A673 (cell line): ENCODE data around the gene ARHGEF6. TPM values are rescaled to one million over a fixed set of nuclear protein-coding genes. Genes with fewer than 3 reads are reported as not detected.

ENCODE experiments used
- BruUV-seq: library from RNA; stranded (reverse); fragments of 400-500 nt; replicated peaks from 2 replicates; lab custom pipeline; 2021; lab: Mats Ljungman, UMichigan
- CTCF ChIA-PET: fragments of 300-600 bp; sonication (Branson Sonifier 250); formaldehyde crosslinking; loops from one replicate; lab custom pipeline; 2022; ENCODE audit warnings: antibody characterized with exemption; lab: Charles Lee
- POLR2A ChIA-PET: fragments of 300-600 bp; sonication (Branson Sonifier 250); formaldehyde crosslinking; loops from one replicate; lab custom pipeline; 2022; ENCODE audit warnings: antibody characterized with exemption; ENCODE audit not compliant: low non-redundant PET; lab: Charles Lee
- DNase-seq: peaks from one replicate; pipeline ENCODE4 v3.0.0-alpha.2; 2015; ENCODE audit warnings: low spot score
- H3K27ac ChIP-seq: fragments of 200-600 bp; sonication (generic); 2 replicates; pipeline ENCODE4 v1.5.1; 2016; ENCODE audit warnings: mixed run types, low read depth, mild to moderate bottlenecking, mixed read lengths, antibody characterized with exemption, low read length; ENCODE audit not compliant: poor library complexity, severe bottlenecking
- H3K27me3 ChIP-seq: fragments of 200-600 bp; sonication (generic); replicated peaks from 2 replicates; pipeline ENCODE4 v1.6.1; 2017; ENCODE audit warnings: mixed run types, low read depth, mild to moderate bottlenecking, mixed read lengths, antibody characterized with exemption, low read length; ENCODE audit not compliant: insufficient read depth, poor library complexity
- H3K36me3 ChIP-seq: fragments of 200-600 bp; sonication (generic); 2 replicates; pipeline ENCODE4 v1.6.1; 2016; ENCODE audit warnings: mixed run types, mild to moderate bottlenecking, mixed read lengths, antibody characterized with exemption, low read length; ENCODE audit not compliant: insufficient read depth, poor library complexity, severe bottlenecking
- H3K4me1 ChIP-seq: fragments of 200-600 bp; sonication (generic); 2 replicates; pipeline ENCODE4 v1.6.1; 2017; ENCODE audit warnings: mixed run types, mild to moderate bottlenecking, mixed read lengths, antibody characterized with exemption, low read length; ENCODE audit not compliant: insufficient read depth, poor library complexity, severe bottlenecking
- H3K4me3 ChIP-seq: fragments of 200-600 bp; sonication (generic); 2 replicates; pipeline ENCODE4 v1.5.1; 2016; ENCODE audit warnings: low read depth, mixed run types, mild to moderate bottlenecking, mixed read lengths, low read length; ENCODE audit not compliant: poor library complexity, severe bottlenecking
- H3K9me3 ChIP-seq: fragments of 200-600 bp; sonication (generic); 2 replicates; pipeline ENCODE4 v1.6.1; 2016; ENCODE audit warnings: mixed run types, low read depth, mild to moderate bottlenecking, mixed read lengths, antibody characterized with exemption, low read length; ENCODE audit not compliant: poor library complexity, severe bottlenecking
- EZH2 ChIP-seq: fragments of 200-600 bp; sonication (generic); IDR thresholded peaks from 2 replicates; pipeline ENCODE4 v1.6.1; 2017; ENCODE audit warnings: borderline replicate concordance, low read depth, mild to moderate bottlenecking, mixed read lengths, antibody characterized with exemption, low read length; ENCODE audit not compliant: poor library complexity, severe bottlenecking
- intact Hi-C: fragments of 100-400 bp; cut with micrococcal nuclease; formaldehyde crosslinking; loops from one replicate; pipeline ENCODE4 v1.10.0; 2022; ENCODE audit not compliant: unreplicated experiment
- total RNA-seq: library from RNA; stranded (reverse); gene quantifications from 2 replicates; pipeline ENCODE4 v1.2.3, GENCODE V29; 2021
- TF ChIP-seq, protein P1 (sequence below): fragments of 300-800, 200-600 bp; sonication (generic); conservative IDR thresholded peaks from 2 replicates; pipeline ENCODE4 v1.5.1; 2017; ENCODE audit warnings: low read depth, mild to moderate bottlenecking, antibody characterized with exemption, low read length, moderate library complexity, mixed read lengths

The ARHGEF6 gene
- total RNA-seq, 1 experiment from 2014 or later = 11.4 TPM

- no TSS peak for BruUV-seq
- Histone ChIP-seq H3K27ac (no peak overlapping the region), H3K9me3 (no peaks in the 10 kb centered on the region), H3K27me3 (no peaks in the 10 kb centered on the region), H3K4me1 (no peaks in the 10 kb centered on the region), H3K4me3 (no peak overlapping the region), H3K36me3 (no peaks in the 10 kb centered on the region)
- POLR2A ChIA-PET = no interaction called here
- DNase-seq = no peak
- TF ChIP-seq, protein P1, sequence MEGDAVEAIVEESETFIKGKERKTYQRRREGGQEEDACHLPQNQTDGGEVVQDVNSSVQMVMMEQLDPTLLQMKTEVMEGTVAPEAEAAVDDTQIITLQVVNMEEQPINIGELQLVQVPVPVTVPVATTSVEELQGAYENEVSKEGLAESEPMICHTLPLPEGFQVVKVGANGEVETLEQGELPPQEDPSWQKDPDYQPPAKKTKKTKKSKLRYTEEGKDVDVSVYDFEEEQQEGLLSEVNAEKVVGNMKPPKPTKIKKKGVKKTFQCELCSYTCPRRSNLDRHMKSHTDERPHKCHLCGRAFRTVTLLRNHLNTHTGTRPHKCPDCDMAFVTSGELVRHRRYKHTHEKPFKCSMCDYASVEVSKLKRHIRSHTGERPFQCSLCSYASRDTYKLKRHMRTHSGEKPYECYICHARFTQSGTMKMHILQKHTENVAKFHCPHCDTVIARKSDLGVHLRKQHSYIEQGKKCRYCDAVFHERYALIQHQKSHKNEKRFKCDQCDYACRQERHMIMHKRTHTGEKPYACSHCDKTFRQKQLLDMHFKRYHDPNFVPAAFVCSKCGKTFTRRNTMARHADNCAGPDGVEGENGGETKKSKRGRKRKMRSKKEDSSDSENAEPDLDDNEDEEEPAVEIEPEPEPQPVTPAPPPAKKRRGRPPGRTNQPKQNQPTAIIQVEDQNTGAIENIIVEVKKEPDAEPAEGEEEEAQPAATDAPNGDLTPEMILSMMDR = no peak
- TF ChIP-seq EZH2 = no peak
- intact Hi-C loops = no loop called here
- CTCF ChIA-PET = no interaction called here
Measured at GRCh38 chrX:136789856-136790255, 9.1 kb upstream of the ARHGEF6 start.

GRCh38 chrX:136784231-136784630 lies 3.5 kb upstream of the ARHGEF6 start:
- POLR2A ChIA-PET = no interaction called here
- H3K27me3 ChIP-seq = no peaks in the 10 kb centered on the region
- DNase-seq = no peak
- H3K36me3 ChIP-seq = no peaks in the 10 kb centered on the region
- H3K27ac ChIP-seq = no peak overlapping the region
- no peaks in the 10 kb centered on the region for H3K9me3 ChIP-seq
- H3K4me1 ChIP-seq = no peaks in the 10 kb centered on the region
- TF ChIP-seq, protein P1 = no peak
- TF ChIP-seq EZH2 = no peak
- intact Hi-C loops = no loop called here
- H3K4me3 ChIP-seq = no peak overlapping the region
- CTCF ChIA-PET = no interaction called here
- BruUV-seq = no TSS peak

- Histone ChIP-seq H3K9me3 (no peaks in the 10 kb centered on the region), H3K4me1 (no peaks in the 10 kb centered on the region), H3K27me3 (no peaks in the 10 kb centered on the region), H3K27ac (no peak overlapping the region), H3K4me3 (no peak overlapping the region), H3K36me3 (no peaks in the 10 kb centered on the region)
- no peak for DNase-seq
- TF ChIP-seq, protein P1 = no peak
- no peak for TF ChIP-seq EZH2
- CTCF ChIA-PET = no interaction called here
- BruUV-seq = no TSS peak
- intact Hi-C loops = no loop called here
- POLR2A ChIA-PET = no interaction called here
Measured at GRCh38 chrX:136783159-136783558, 2.4 kb upstream of the ARHGEF6 start.
